HEK293 (cell line): ENCODE measurements around the gene PLEKHH3.
A peak's percentile ranks its signal among the peaks of the same experiment; 100 is the strongest.

Experiments
- CTCF ChIA-PET: fragments of 350-600 bp; formaldehyde crosslinking; extraction: SDS; loops from one replicate; lab custom pipeline; 2021; ENCODE audit warnings: antibody characterized with exemption; lab: Yijun Ruan, JAX
- POLR2A ChIA-PET: fragments of 300-600 bp; formaldehyde crosslinking; extraction: SDS; loops from one replicate; lab custom pipeline; 2020; ENCODE audit warnings: antibody characterized with exemption, inconsistent platforms; lab: Yijun Ruan, JAX
- H3K27ac ChIP-seq: fragments of 200-500 bp; sonication (Bioruptor generic); 2 replicates; pipeline ENCODE4 v1.5.1; 2014; ENCODE audit warnings: low read depth, low read length, control low read depth, inconsistent platforms; ENCODE audit errors: extremely low read depth
- H3K36me3 ChIP-seq, 2 experiments: fragments of 200-500 bp in 1 of 2; sonication (Bioruptor generic) in 1 of 2; 1 replicate in 1 of 2; 2 replicates in 1 of 2; pipeline ENCODE4 v1.5.1; 2014 to 2017; ENCODE audit warnings: inconsistent platforms in 2 of 2, low read length in 2 of 2; ENCODE audit not compliant: control insufficient read depth in 2 of 2, insufficient read depth in 1 of 2
- H3K4me1 ChIP-seq: fragments of 200-500 bp; sonication (Bioruptor generic); 2 replicates; pipeline ENCODE4 v1.5.1; 2014; ENCODE audit warnings: mild to moderate bottlenecking, low read length, inconsistent platforms; ENCODE audit not compliant: control insufficient read depth, insufficient read depth
- H3K4me3 ChIP-seq: 2 replicates; pipeline ENCODE4 v1.5.1; 2011; ENCODE audit warnings: low read depth, mild to moderate bottlenecking, control low read depth, low read length, moderate library complexity
- H3K9me3 ChIP-seq: fragments of 200-500 bp; sonication (Bioruptor generic); 2 replicates; pipeline ENCODE4 v1.5.1; 2014; ENCODE audit warnings: low read depth, low read length, inconsistent platforms; ENCODE audit not compliant: control insufficient read depth, insufficient read depth
- KLF8 ChIP-seq: fragments of 450-650 bp; formaldehyde crosslinking; IDR thresholded peaks from 2 replicates; pipeline ENCODE4 v1.5.1; 2016; ENCODE audit warnings: missing biosample characterization, missing genetic modification characterization
- SALL2 ChIP-seq: fragments of 450-650 bp; formaldehyde crosslinking; IDR thresholded peaks from 2 replicates; pipeline ENCODE4 v1.5.0; 2017; ENCODE audit warnings: missing biosample characterization, mild to moderate bottlenecking, missing genetic modification characterization, borderline replicate concordance
- ZNF146 ChIP-seq: fragments of 450-650 bp; formaldehyde crosslinking; IDR thresholded peaks from 2 replicates; pipeline ENCODE4 v1.5.1; 2016; ENCODE audit warnings: missing biosample characterization, missing genetic modification characterization
- ZNF2 ChIP-seq: fragments of 450-650 bp; formaldehyde crosslinking; IDR thresholded peaks from 2 replicates; pipeline ENCODE4 v1.5.1; 2016; ENCODE audit warnings: missing biosample characterization, missing genetic modification characterization
- ZNF341 ChIP-seq: fragments of 450-650 bp; formaldehyde crosslinking; IDR thresholded peaks from 2 replicates; pipeline ENCODE4; 2016; ENCODE audit warnings: low read depth, missing biosample characterization, missing genetic modification characterization
- ZNF473 ChIP-seq: fragments of 450-650 bp; formaldehyde crosslinking; IDR thresholded peaks from 2 replicates; pipeline ENCODE4 v1.5.1; 2017; ENCODE audit warnings: missing biosample characterization, missing genetic modification characterization
- ZNF549 ChIP-seq: fragments of 450-650 bp; IDR thresholded peaks from 2 replicates; pipeline ENCODE4 v1.5.1; 2018; ENCODE audit warnings: missing biosample characterization, missing genetic modification characterization, mild to moderate bottlenecking, inconsistent platforms, moderate library complexity
- ZNF600 ChIP-seq: fragments of 450-650 bp; formaldehyde crosslinking; IDR thresholded peaks from 2 replicates; pipeline ENCODE4 v1.5.1; 2016; ENCODE audit warnings: missing biosample characterization, missing genetic modification characterization
- ZNF792 ChIP-seq: fragments of 450-650 bp; formaldehyde crosslinking; IDR thresholded peaks from 2 replicates; pipeline ENCODE4 v1.5.1; 2016; ENCODE audit warnings: missing biosample characterization, missing genetic modification characterization
- ZNF830 ChIP-seq: fragments of 450-650 bp; IDR thresholded peaks from 2 replicates; pipeline ENCODE4 v1.5.0; 2018; ENCODE audit warnings: missing biosample characterization, missing genetic modification characterization, low read depth, mild to moderate bottlenecking, moderate library complexity
- ZSCAN23 ChIP-seq: fragments of 450-650 bp; formaldehyde crosslinking; IDR thresholded peaks from 2 replicates; pipeline ENCODE4 v1.5.1; 2016; ENCODE audit warnings: missing biosample characterization, missing genetic modification characterization
- TF ChIP-seq, protein P1 (sequence below): fragments of 450-650 bp; formaldehyde crosslinking; IDR thresholded peaks from 2 replicates; pipeline ENCODE4 v1.5.1; 2016; ENCODE audit warnings: missing biosample characterization, missing genetic modification characterization
- TF ChIP-seq, protein P2 (sequence below): fragments of 450-650 bp; formaldehyde crosslinking; IDR thresholded peaks from 2 replicates; pipeline ENCODE4 v1.5.1; 2016; ENCODE audit warnings: missing biosample characterization, missing genetic modification characterization, borderline replicate concordance
- TF ChIP-seq, protein P3 (sequence below): fragments of 450-650 bp; formaldehyde crosslinking; IDR thresholded peaks from 2 replicates; pipeline ENCODE4 v1.5.1; 2016; ENCODE audit warnings: missing biosample characterization, missing genetic modification characterization

PLEKHH3 gene

DNA sequence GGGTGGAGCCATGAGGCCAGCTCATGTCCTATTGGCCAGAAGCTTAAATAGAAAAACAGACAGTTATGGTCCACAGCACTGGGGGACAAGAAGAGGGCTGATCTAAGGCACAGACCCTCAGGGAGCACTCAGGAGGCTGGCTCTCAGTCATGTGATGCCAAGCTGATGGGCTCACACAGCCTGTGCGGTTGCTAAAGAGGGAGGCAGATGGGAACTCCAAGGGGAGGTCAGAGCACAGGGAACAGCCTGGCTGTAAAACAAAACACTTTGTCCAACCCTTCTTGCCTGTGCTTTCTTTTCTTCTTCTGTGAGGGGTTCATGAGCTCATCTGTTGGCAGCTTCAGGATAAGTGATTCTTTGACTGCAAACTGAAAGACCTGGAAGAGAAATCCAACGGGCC, 32.8 kb upstream of the PLEKHH3 start:
- Histone ChIP-seq H3K4me1 (no peaks in the 10 kb centered on the region), H3K27ac (no peak overlapping the region), H3K4me3 (no peak overlapping the region), H3K36me3 (peaks cover 73 to 92% of the 10 kb centered on the region in 2 experiments), H3K9me3 (no peaks in the 10 kb centered on the region)
- ChIA-PET CTCF (interaction anchor here (0.6 to 1.7 kb wide), 7 partner anchors 10 to 228 kb away, joined by 3 to 7 read pairs (median 3); partner anchors contain the start of gene PSMC3IP), POLR2A (interaction anchor here (1.2 kb wide), 1 partner anchor 27 kb away, joined by 8 read pairs; no protein-coding TSS in a partner anchor)
- TF ChIP-seq, protein P1, sequence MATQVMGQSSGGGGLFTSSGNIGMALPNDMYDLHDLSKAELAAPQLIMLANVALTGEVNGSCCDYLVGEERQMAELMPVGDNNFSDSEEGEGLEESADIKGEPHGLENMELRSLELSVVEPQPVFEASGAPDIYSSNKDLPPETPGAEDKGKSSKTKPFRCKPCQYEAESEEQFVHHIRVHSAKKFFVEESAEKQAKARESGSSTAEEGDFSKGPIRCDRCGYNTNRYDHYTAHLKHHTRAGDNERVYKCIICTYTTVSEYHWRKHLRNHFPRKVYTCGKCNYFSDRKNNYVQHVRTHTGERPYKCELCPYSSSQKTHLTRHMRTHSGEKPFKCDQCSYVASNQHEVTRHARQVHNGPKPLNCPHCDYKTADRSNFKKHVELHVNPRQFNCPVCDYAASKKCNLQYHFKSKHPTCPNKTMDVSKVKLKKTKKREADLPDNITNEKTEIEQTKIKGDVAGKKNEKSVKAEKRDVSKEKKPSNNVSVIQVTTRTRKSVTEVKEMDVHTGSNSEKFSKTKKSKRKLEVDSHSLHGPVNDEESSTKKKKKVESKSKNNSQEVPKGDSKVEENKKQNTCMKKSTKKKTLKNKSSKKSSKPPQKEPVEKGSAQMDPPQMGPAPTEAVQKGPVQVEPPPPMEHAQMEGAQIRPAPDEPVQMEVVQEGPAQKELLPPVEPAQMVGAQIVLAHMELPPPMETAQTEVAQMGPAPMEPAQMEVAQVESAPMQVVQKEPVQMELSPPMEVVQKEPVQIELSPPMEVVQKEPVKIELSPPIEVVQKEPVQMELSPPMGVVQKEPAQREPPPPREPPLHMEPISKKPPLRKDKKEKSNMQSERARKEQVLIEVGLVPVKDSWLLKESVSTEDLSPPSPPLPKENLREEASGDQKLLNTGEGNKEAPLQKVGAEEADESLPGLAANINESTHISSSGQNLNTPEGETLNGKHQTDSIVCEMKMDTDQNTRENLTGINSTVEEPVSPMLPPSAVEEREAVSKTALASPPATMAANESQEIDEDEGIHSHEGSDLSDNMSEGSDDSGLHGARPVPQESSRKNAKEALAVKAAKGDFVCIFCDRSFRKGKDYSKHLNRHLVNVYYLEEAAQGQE = no peak
- TF ChIP-seq ZNF341 (tag by site-specific recombination) (peak; percentile 48; the same call in 1 of the 2 replicates), ZNF146 (tag by site-specific recombination) (no peak)

DNA sequence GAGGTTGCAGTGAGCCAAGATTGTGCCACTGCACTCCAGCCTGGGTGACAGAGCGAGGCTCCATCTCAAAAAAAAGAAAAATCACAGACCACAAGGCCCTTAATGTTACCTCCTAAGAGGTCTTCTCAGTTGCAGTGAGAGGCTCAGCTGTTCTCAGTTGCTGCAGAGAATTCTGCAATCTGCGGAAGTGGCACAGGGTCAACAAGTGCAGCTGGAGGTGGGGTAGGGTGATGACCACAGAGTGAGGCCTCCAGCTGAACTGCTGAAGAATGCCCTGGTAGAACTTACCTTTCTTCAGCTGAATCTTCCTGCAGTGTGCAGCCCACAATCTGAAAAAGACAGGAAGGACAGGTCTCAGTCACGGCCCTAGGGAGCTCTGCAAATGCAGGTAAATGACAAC, 31.8 kb upstream of the PLEKHH3 start:
- TF ChIP-seq ZNF600 (tag by site-specific recombination) = no peak
- ChIA-PET POLR2A (interaction anchor here (1.2 kb wide), 2 partner anchors 26 to 131 kb away, joined by 4 to 8 read pairs; partner anchors contain the start of gene PSMC3IP), CTCF (interaction anchor here (1.1 to 1.2 kb wide), 2 partner anchors 25 to 115 kb away, joined by 3 to 4 read pairs; partner anchors contain the start of gene BECN1)
- Histone ChIP-seq H3K4me3 (no peak overlapping the region), H3K27ac (no peak overlapping the region), H3K4me1 (no peaks in the 10 kb centered on the region), H3K9me3 (no peaks in the 10 kb centered on the region), H3K36me3 (peaks cover 68 to 93% of the 10 kb centered on the region in 2 experiments)

DNA sequence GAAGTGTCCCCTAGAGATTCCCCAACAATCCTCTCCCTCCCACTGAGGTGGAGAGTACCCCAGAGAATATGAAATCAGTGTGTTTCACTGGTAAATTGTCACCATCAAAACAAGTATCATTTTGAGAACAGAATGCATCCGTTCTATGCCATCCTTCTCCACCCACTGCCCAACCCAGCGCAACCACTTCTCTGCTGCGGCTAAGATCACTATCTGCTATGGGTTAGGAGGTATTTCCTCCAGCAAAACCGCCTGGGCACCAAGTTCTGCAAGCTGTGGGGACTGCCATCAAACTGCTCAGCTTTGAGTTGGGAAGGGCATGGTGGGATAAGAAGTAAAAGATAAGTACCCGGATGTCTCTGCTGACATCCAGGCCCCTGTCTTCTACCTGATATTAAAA, 29.9 kb upstream of the PLEKHH3 start:
- peaks cover 65 to 95% of the 10 kb centered on the region in 2 experiments for H3K36me3 ChIP-seq
- CTCF ChIA-PET = interaction anchor here (0.6 to 1.6 kb wide), 2 partner anchors 44 to 57 kb away, joined by 3 to 7 read pairs; no protein-coding TSS in a partner anchor
- TF ChIP-seq SALL2 (tag by site-specific recombination) (no peak), ZNF830 (tag by site-specific recombination) (no peak), ZNF792 (tag by site-specific recombination) (no peak)
- TF ChIP-seq, protein P2, sequence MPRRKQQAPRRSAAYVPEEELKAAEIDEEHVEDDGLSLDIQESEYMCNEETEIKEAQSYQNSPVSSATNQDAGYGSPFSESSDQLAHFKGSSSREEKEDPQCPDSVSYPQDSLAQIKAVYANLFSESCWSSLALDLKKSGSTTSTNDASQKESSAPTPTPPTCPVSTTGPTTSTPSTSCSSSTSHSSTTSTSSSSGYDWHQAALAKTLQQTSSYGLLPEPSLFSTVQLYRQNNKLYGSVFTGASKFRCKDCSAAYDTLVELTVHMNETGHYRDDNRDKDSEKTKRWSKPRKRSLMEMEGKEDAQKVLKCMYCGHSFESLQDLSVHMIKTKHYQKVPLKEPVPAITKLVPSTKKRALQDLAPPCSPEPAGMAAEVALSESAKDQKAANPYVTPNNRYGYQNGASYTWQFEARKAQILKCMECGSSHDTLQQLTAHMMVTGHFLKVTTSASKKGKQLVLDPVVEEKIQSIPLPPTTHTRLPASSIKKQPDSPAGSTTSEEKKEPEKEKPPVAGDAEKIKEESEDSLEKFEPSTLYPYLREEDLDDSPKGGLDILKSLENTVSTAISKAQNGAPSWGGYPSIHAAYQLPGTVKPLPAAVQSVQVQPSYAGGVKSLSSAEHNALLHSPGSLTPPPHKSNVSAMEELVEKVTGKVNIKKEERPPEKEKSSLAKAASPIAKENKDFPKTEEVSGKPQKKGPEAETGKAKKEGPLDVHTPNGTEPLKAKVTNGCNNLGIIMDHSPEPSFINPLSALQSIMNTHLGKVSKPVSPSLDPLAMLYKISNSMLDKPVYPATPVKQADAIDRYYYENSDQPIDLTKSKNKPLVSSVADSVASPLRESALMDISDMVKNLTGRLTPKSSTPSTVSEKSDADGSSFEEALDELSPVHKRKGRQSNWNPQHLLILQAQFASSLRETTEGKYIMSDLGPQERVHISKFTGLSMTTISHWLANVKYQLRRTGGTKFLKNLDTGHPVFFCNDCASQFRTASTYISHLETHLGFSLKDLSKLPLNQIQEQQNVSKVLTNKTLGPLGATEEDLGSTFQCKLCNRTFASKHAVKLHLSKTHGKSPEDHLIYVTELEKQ (tag by site-specific recombination) = no peak
- TF ChIP-seq, all 188 proteins: peak for 0
- no peak overlapping the region for H3K27ac ChIP-seq
- POLR2A ChIA-PET = no interaction called here
- no peaks in the 10 kb centered on the region for H3K4me1 ChIP-seq
- H3K9me3 ChIP-seq = no peaks in the 10 kb centered on the region
- no peak overlapping the region for H3K4me3 ChIP-seq

DNA sequence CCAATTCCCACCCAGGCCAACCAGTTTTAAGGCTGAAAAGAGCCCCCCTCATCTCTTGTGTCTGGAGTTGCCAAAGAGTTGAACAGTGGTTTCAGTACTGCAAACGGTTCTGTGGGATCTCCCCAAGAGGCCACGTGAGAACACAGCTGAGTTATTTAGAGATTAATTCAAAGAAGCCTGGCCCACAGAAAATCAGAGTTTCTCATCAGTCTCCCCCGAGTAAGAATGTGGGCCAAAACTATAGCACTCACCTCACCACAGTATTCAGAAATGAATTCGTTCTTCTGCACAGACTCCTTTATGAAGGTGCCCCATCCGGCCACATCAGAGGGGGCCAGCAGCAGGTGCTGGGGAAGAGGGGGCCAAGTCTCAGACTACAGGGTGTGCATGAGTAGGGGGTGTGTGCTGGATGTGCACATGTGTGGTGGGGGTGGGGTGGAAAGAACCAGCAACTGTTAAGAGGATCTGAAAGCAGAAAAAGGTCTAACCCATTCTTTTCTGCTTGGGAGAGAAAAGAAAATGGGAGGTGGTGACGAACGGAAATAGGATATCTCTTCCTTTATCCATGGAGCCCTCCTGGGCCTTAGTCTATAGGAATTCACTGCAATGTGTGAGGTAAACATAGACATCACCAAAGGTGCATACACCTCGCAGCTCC, 28.2 kb upstream of the PLEKHH3 start:
- Histone ChIP-seq H3K36me3 (peaks cover 47 to 98% of the 10 kb centered on the region in 2 experiments), H3K27ac (no peak overlapping the region), H3K9me3 (no peaks in the 10 kb centered on the region), H3K4me3 (no peak overlapping the region), H3K4me1 (no peaks in the 10 kb centered on the region)
- no peak for TF ChIP-seq ZSCAN23
- TF ChIP-seq KLF8 (tag by site-specific recombination) = no peak
- TF ChIP-seq ZNF473 (tag by site-specific recombination) = no peak
- no peak for TF ChIP-seq ZNF2 (tag by site-specific recombination)
- TF ChIP-seq, protein P3, sequence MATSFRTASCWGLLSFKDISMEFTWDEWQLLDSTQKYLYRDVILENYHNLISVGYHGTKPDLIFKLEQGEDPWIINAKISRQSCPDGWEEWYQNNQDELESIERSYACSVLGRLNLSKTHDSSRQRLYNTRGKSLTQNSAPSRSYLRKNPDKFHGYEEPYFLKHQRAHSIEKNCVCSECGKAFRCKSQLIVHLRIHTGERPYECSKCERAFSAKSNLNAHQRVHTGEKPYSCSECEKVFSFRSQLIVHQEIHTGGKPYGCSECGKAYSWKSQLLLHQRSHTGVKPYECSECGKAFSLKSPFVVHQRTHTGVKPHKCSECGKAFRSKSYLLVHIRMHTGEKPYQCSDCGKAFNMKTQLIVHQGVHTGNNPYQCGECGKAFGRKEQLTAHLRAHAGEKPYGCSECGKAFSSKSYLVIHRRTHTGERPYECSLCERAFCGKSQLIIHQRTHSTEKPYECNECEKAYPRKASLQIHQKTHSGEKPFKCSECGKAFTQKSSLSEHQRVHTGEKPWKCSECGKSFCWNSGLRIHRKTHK (tag by site-specific recombination) = no peak
- no peak for TF ChIP-seq ZNF549 (tag by site-specific recombination)
- ChIA-PET POLR2A (interaction anchor here (1.5 kb wide), 1 partner anchor 21 kb away, joined by 3 read pairs; no protein-coding TSS in a partner anchor), CTCF (interaction anchor here (0.5 to 1.1 kb wide), 2 partner anchors 15 to 978 kb away, joined by 5 read pairs; no protein-coding TSS in a partner anchor)
